Sciatic nerve (tissue), 2 donors: Measurements from ENCODE around the gene CD9. TPM values are rescaled to one million over a fixed set of nuclear protein-coding genes. Genes with fewer than 3 reads are reported as not detected.
"Not testable (repeated sequence)": the region's sequence is repeated elsewhere in the genome, so short reads cannot be mapped to it uniquely, and the experiment has no call there.

Source experiments
- ATAC-seq: fragments of 200-7000 bp; cut with Tn5 transposase; one replicate; pipeline ENCODE4 v1.9.1; 2020; ENCODE audit warnings: mild to moderate bottlenecking, moderate library complexity
- DNase-seq: peaks from one replicate; pipeline ENCODE4 v3.0.0-alpha.2; 2020; ENCODE audit warnings: low spot score
- intact Hi-C: fragments of 100-400 bp; cut with DNase I; formaldehyde crosslinking; loops from one replicate; pipeline ENCODE4 v1.14.2; 2022
- total RNA-seq: library from RNA; stranded (reverse); fragmentation: NEBNext Ultra II Directional; extraction: Animal tissue kit (Norgen Biotek cat#: 25700); gene quantifications from one replicate; pipeline ENCODE4 v1.2.1, GENCODE V29; 2021
- donor health status: DM: no; HTN: no; CAD: no.
- donor health status: DM: no; HTN: no; CAD: no.

The CD9 gene, protein sequence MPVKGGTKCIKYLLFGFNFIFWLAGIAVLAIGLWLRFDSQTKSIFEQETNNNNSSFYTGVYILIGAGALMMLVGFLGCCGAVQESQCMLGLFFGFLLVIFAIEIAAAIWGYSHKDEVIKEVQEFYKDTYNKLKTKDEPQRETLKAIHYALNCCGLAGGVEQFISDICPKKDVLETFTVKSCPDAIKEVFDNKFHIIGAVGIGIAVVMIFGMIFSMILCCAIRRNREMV
- 554 TPM for total RNA-seq

DNA sequence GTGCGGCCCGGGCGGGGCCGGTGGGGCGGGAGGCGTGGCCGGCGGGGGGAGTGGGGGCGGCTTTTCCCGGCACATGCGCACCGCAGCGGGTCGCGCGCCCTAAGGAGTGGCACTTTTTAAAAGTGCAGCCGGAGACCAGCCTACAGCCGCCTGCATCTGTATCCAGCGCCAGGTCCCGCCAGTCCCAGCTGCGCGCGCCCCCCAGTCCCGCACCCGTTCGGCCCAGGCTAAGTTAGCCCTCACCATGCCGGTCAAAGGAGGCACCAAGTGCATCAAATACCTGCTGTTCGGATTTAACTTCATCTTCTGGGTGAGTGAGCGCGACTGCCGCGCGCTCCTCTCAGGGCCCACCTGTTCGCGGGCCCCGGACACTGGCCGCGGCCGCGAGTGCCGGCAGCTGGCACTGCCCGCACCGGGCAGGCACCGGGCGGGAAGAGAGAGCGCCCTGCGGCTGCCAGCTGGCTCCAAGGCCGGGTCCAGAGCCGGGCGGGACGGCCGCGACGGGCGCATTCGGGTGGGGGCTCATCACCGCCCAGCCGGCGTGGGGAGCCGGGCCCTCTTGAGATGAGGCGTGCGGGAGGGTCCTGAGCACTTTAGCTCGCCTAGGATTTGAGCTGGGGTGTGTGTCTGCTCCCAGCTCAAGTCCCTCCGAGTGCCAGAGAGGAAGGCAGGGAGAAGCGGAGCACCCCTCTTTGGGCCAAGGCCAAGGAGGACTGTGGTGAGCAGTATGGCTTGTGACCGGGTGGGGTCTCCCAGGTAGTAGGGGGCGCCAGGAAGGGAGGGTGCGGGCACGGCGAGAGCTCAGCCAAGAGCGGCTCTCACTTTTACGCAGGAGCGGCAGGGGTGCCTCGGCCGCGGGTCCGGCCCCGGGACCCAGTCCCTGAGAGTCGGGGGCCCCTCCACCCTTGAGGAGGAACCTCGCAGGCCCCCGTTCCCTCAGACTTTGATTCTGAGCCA, at the start of gene CD9:
TSS of gene CD9 (plus strand) at position 145 of the 957 bp plus-strand sequence. CDS start at position 245, 100 bp downstream.
- DNase-seq (peak; percentile 89), ATAC-seq (peak; percentile 59)
- intact Hi-C loops = no loop called here

DNA sequence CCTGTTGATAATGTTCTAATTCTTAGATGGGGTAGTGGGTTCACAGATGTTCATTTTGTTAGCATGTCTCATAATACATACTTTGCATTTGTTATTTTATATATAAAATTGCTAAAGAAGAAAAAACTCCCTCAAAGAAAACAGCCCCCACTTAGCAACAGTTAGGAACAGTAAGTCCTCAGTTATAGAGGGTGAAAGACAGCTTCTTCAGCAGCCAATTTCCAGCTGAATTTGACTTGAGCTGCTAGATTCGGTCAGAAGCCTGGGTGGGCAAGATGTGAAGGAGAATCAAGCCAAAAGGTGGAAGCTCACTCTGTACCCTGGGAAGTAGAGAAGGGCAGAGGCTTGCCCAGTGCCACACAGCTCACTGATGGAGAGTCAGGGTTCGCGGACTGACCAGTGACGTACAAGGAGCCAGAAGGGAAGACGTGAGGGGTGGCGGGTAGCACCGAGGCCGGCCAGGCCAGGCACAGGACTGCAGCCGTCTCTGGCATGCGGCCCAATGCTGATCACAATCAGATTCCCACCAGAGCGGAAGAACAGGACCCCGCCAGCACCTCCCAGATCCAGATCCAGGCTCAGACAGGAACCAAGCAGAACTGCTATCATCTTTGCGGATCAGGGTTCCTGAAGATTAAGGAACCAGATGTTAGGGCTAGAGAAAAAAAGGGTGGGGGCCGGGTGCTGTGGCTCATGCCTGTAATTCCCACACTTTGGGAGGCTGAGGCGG, 45.3 kb upstream of the CD9 start:
- DNase-seq (no peak), ATAC-seq (peak; percentile 74)
- intact Hi-C loops = no loop called here

DNA sequence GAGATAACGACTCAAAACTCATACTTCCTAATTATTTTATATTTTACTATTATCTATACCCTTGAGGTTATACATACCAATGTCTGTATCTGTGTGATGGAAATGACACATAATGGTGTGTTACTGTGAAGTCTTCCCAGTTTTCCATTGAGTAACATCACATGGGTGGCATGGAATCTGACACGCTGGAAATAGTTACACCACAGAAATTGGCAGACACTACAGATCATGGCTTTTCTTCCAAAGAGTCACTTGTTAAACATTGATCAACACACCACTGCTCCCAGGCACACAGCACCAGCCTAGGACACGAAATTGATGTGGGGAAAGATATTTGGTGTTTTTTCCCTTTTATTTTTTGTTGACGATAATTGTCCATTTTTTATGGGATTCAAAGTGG, 42.7 kb upstream of the CD9 start:
- ATAC-seq (no peak), DNase-seq (no peak)
- intact Hi-C loops = no loop called here

DNA sequence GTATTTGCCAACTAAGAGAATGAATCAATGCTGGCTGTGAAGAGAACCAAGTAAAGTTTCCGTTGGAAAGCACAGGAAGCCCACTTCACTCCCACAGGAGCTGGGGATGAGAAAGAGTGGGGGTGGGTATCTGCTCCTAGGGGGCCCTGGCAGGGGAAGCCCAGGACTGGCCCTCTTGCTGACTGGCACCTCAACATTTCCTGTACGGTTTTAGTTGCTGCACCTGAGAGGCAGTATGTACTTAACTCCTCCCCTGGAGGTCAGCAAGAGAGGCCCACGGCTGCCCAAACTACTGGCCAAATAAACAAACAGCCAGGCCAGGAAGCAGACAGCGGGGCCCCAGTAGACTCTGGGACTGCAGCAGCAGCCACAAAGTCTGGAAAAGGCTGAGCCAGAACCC, 41.9 kb upstream of the CD9 start:
- intact Hi-C loops = no loop called here
- DNase-seq (no peak), ATAC-seq (no peak)

DNA sequence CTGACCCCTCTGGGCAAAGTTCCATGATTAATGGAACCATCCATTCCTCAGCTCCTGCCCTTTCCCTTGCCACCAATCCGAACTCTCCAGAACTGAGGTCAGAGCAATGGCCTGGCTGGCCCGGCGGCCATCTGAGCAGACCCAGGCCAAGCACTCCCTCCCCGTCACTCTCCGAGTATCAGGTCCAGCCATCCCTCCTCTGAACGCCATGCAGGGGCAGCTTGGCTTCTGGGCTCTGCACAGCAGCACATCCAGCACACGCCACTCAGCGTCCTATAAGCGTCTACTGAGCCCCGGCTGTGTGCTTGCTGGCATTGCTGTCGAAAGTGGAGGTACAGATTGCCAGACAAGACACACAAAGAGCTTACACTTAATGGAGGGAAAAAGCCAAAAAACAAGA, 41.5 kb upstream of the CD9 start:
- ATAC-seq (no peak), DNase-seq (no peak)
- intact Hi-C loops = no loop called here

DNA sequence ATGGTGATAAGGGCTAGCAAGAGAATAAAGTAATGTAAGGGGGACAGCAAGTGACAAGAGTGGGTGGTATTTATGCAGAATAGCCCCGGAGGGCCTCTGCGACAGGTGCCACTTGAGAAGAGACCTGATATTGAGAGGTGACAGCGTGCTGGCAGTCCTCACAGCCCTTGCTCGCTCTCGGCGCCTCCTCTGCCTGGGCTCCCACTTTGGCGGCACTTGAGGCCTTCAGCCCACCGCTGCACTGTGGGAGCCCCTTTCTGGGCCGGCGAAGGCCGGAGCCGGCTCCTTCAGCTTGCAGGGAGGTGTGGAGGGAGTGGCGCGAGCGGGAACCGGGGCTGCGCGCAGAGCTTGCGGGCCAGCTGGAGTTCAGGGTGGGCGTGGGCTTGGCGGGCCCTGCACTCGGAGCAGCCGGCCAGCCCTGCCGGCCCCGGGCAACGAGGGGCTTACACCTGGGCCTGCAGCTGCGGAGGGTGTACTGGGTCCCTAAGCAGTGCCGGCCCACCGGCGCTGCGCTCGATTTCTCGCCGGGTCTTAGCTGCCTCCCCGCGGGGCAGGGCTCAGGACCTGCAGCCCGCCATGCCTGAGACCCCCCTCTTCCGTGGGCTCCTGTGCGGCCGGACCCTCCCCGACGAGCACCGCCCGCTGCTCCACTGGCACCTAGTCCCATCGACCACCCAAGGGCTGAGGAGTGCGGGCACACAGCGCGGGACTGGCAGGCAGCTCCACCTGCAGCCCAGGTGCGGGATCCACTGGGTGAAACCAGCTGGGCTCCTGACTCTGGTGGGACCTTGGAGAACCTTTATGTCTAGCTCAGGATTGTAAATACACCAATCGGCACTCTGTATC, 40.8 kb upstream of the CD9 start:
- ATAC-seq, DNase-seq, intact Hi-C loops: not testable (repeated sequence)

DNA sequence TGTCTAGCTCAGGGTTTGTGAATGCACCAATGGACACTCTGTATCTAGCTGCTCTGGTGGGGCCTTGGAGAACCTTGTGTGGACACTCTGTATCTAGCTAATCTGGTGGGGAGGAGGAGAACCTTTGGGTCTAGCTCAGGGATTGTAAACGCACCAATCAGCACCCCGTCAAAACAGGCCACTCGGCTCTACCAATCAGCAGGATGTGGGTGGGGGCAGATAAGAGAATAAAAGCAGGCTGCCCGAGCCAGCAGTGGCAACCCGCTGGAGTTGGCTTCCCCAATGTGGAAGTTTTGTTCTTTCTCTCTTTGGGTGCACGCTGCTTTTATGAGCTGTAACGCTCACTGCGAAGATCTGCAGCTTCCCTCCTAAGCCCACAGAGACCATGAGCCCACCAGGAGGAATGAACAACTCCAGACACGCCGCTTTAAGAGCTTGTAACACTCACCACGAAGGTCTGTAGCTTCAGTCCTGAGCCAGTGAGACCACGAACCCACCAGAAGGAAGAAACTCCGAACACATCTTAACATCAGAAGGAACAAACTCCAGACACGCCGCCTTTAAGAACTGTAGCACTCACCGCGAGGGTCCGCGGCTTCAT, 40.1 kb upstream of the CD9 start:
- intact Hi-C loops, DNase-seq, ATAC-seq: not testable (repeated sequence)

DNA sequence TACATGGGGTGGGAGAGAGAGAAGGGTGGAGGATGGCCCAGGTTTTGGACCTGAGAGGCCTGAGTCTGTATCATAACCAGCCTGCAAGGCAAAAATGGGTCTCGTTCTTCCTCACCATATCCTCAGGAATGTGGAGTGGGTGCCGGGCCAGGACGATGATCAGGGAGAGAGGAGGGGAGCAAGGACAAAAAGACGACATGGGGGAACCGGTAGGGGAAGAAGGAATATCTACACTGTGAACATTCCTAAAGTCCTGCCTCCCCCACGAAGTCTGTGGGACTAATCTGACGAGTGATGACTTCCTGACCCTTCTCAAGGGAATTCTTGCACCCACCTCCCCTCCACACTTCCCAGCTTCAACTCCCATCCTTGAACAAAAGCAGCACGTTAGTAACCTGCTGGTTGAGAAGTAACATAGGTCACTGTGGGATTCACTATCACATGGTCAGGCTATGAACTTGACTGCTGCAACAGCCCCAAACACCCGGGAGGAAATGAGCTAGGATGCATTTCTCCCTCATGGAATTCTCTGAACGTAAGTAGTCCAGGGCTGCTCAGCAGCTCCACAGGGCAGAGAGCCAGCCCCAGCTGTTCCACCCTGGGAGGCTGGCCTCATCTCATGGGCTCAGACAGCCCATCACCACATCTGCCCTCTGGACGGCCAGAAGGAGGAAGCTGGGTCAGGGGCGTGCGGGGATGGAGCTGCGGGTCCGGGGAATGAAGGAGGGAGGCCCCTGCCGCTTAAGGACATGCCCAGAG, 38.9 kb upstream of the CD9 start:
- intact Hi-C loops = no loop called here
- ATAC-seq = peak; percentile 53
- DNase-seq = no peak

DNA sequence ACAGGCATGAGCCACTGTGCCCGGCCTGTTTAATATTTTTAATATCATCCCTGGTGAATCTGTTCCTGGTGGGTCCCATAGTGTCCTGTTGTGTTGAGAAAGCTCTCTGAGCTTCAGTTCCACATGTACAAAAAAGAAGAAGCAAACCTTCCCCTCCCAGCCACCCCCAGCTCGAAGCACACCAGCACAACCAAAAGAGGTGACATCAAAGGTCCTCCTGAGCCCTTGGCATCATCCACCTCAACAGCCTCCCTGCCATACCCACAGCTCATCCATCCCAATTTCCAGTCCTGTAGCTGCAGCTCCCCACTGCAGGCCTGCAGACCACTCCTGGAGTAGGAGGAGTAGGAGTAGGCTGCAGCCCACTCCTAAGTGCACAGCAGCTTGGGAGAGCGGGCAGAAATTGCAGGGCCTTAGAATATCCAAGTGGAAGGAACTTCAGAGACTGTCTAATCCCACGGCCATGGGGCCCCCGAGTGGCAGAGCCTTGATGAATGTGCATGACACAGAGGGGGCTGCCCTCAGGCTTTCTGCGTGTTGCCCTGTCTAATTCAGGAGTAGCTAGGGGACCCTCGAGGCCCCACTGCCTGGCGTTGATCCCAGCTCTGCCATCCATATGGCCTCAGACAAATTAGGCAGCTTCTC, 36.7 kb upstream of the CD9 start:
- intact Hi-C loops = no loop called here
- no peak for ATAC-seq
- DNase-seq = no peak

DNA sequence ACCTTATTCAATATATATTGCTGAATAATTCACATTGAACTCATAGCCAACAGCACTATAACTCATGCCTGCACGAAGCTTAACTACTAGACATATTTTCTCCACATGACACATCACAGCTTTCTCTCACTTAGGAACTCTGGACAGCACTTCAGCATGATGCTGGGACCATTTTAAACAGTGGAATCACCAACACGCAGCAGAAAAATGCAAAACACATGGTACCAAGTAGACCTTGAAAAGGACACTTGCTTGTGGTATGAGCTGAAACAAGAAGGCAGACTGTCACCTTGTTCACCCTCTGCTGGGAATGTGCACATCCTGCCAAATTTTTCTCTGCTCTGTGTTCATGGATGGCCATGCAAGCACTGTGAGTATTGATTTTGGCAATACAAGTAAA, 34.8 kb upstream of the CD9 start:
- no peak for DNase-seq
- ATAC-seq = no peak
- intact Hi-C loops = no loop called here

DNA sequence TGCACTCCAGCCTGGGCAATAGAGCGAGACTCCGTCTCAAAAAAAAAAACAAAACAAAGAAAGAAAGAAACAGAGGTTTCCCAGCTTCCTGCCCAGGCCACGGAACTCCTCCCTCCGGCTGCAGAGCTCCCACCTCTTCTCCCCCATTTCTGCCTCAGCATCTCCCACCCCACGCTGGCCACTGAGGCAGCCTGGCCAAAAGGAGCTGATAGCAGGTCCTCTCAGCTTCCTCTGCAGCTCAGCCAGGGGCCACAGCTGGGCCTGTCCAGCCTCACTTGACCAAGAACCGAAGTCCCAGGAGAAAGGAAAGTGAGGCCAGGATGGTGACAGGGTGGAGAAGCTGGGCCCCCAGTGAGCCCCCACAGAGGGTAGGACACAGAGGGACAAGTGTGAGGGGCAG, 33.4 kb upstream of the CD9 start:
- DNase-seq (no peak), ATAC-seq (no peak)
- intact Hi-C loops = no loop called here

DNA sequence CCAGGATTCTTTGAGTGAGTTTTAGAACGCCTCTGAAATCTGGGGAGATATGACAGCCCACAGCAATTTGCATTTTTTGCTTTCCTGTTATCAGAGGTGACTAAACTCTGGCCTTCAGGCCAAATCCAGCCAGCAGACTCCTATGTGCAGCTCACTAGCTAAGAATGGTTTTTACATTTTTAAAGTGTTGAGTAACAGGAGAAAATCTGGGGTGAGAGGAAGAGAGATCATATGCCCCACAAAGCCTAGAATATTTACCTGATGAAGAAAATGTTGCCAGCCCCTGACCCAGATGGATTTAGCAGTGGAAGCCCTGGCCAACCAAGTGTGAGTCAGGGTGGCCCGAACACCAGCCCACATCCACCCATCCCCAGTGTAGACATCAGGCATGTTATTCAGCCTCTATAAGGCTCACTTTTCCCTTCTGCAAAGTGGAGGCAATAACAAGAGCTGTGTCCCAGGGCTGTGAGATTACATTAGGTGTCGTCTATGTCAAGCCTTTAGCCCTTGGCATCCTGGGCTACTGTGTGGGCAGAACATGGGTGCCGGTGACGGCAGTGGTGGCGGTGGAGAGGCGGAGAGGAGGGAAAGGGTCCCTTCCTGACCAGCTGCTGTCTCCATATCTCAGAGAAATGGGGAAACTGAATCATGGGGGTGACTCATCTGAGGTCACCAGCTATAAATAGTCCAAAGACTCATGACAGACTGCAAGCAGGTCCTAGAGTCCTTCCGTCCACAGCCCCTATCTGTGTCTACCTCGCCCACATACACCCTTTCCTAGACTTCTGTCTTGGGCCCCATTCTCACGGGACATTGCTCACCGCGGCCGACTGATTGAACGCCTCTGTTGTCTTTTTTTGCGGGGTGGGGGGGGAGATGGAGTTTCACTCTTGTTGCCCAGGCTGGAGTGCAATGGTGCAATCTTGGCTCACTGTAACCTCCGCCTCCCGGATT, 32.6 kb upstream of the CD9 start:
- intact Hi-C loops = no loop called here
- DNase-seq = no peak
- ATAC-seq = peak; percentile 92

DNA sequence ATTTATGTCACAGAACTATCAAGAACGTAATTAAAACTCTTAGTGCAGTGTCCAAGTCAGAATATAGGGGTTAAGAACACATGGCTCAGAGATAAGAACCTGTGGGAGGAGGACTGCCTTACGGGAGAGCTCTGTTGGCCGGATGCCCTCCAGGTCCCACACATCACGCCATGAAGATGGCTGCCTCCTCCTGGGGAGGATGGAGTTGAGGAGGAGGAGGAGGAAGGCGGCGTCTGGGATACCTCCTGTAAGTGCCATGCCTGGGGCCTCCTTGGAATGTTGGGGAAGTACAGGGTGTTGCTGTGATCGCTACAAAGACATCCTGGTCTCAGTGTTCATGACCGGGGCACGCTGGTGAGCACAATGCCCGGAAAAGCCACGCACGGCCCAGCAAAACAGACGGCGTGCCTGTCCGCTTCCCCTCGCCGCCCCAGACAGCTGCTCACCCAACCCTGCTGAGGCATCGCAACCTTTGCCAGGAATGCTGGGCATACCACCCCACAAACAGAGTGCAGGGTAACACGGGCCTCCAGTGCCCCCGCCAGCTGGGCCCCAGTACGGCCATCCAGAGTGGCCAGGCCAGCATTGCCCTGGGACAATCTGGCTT, 28.7 kb upstream of the CD9 start:
- ATAC-seq = peak; percentile 16
- intact Hi-C loops = no loop called here
- DNase-seq = no peak

DNA sequence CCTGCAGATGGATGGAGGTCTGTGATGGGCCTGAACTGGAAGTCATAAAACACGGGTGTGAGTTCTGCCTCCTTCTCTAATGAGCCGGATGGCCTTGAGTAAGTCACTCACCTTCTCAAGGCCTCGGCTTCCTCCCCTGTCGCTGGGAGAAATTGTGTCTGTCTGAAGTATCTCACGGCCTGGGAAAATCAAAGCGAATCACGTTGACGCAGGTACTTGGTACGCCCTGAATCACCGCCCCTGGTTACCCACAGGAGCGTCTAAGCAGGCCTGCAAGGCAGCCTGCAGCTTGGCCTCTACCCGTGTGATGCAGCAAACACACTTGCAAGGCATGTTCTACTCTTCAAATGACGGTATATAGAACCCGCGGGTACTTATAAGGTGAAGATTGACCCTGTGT, 28.1 kb upstream of the CD9 start:
- DNase-seq (no peak), ATAC-seq (no peak)
- intact Hi-C loops = no loop called here

DNA sequence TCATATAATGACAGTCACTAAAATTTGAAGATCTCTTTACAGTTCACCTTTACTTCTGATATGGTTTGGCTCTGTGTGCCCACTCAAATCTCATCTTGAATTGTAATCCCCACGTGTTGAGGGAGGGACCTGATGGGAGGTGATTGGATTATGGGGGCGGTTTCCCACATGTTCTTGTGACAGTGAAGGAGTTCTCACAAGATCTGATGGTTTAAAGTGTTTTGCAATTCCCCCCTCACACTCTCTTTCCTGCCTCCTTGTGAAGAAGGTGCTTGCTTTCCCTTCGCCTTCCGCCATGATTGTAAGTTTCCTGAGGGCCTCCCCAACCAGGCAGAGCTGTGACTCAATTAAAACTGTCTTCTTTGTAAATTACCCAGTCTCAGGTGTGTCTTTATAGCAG, 27.3 kb upstream of the CD9 start:
- DNase-seq (no peak), ATAC-seq (no peak)
- intact Hi-C loops = no loop called here
